HCT116 (cell line): ENCODE data around the gene RAVER1. TPM values are rescaled to one million over a fixed set of nuclear protein-coding genes. Genes with fewer than 3 reads are reported as not detected.

Source experiments
- ATAC-seq: fragments of 200-7000 bp; cut with Tn5 transposase; 2 replicates; pipeline ENCODE4 v1.9.1; 2020; ENCODE audit warnings: mild to moderate bottlenecking, moderate library complexity
- BruUV-seq: library from RNA; stranded (reverse); fragments of 400-500 nt; replicated peaks from 2 replicates; lab custom pipeline; 2021; lab: Mats Ljungman, UMichigan
- CTCF ChIA-PET: fragments of 300-600 bp; sonication (Branson Sonifier 250); formaldehyde crosslinking; loops from one replicate; lab custom pipeline; 2021; ENCODE audit warnings: antibody characterized with exemption; lab: Charles Lee
- POLR2A ChIA-PET: fragments of 300-600, 350-600 bp; sonication (Branson Sonifier 250); formaldehyde crosslinking; loops from one replicate; lab custom pipeline; 2021; ENCODE audit warnings: antibody characterized with exemption; lab: Charles Lee
- RAD21 ChIA-PET, 2 experiments: fragments of 300-600 bp; sonication (Branson Sonifier 250); formaldehyde crosslinking; loops; one replicate each; lab custom pipeline; 2023; ENCODE audit warnings: low total read pairs in 2 of 2; ENCODE audit not compliant: uncharacterized antibody in 2 of 2, unreplicated experiment in 2 of 2, low non-redundant PET in 1 of 2; lab: Charles Lee
- DNase-seq: peaks from one replicate; pipeline ENCODE4 v3.0.0-alpha.2; 2010; ENCODE audit warnings: low read depth, low spot score
- H2AFZ ChIP-seq: fragments of 200-600 bp; shearing (Covaris generic), sonication (generic); 2 replicates; pipeline ENCODE4 v1.6.1; 2017; ENCODE audit warnings: low read depth, mixed run types, mixed read lengths, antibody characterized with exemption, low read length; ENCODE audit not compliant: poor library complexity, severe bottlenecking
- H3K27ac ChIP-seq: 2 replicates; pipeline ENCODE4 v1.5.1; 2012; ENCODE audit warnings: low read depth, low read length
- H3K27me3 ChIP-seq: fragments of 200-600 bp; sonication (generic); 2 replicates; pipeline ENCODE4 v1.6.1; 2016; ENCODE audit warnings: mixed run types, low read length, mixed read lengths; ENCODE audit not compliant: insufficient read depth
- H3K36me3 ChIP-seq, 2 experiments: fragments of 200-500 bp in 1 of 2; fragments of 200-600 bp in 1 of 2; sonication (Bioruptor generic) in 1 of 2; sonication (generic) in 1 of 2; 2 replicates each; pipeline versions ENCODE4 v1.5.1 to v1.6.1; 2014 to 2016; ENCODE audit warnings: low read length in 2 of 2, inconsistent platforms in 1 of 2, mixed read lengths in 1 of 2, mixed run types in 1 of 2; ENCODE audit not compliant: insufficient read depth in 2 of 2, control insufficient read depth in 1 of 2
- H3K4me1 ChIP-seq, 2 experiments: fragments of 200-600 bp in 1 of 2; sonication (generic) in 1 of 2; 2 replicates each; pipeline versions ENCODE4 v1.5.1 to v1.6.1; 2012 to 2017; ENCODE audit warnings: low read length in 2 of 2, inconsistent platforms in 1 of 2, mild to moderate bottlenecking in 1 of 2, mixed read lengths in 1 of 2, mixed run types in 1 of 2, moderate library complexity in 1 of 2; ENCODE audit not compliant: insufficient read depth in 2 of 2, control insufficient read depth in 1 of 2
- H3K4me2 ChIP-seq: fragments of 200-600 bp; sonication (generic); 2 replicates; pipeline ENCODE4 v1.6.1; 2017; ENCODE audit warnings: mixed run types, low read length, mixed read lengths
- H3K4me3 ChIP-seq, 2 experiments: fragments of 200-600 bp in 1 of 2; sonication (generic) in 1 of 2; replicated peaks in 1 of 2; 2 replicates each; pipeline ENCODE4 v1.5.1; 2011 to 2016; ENCODE audit warnings: low read length in 2 of 2, control low read depth in 1 of 2, low read depth in 1 of 2, mild to moderate bottlenecking in 1 of 2, mixed read lengths in 1 of 2, mixed run types in 1 of 2
- H3K79me2 ChIP-seq: fragments of 200-600 bp; sonication (generic); 2 replicates; pipeline ENCODE4 v1.6.1; 2017; ENCODE audit warnings: mild to moderate bottlenecking, mixed run types, low read length, moderate library complexity, mixed read lengths; ENCODE audit not compliant: insufficient read depth
- H3K9ac ChIP-seq: fragments of 200-600 bp; sonication (generic); 2 replicates; pipeline ENCODE4 v1.6.1; 2016; ENCODE audit warnings: low read length, mixed read lengths
- H3K9me2 ChIP-seq: fragments of 200-600 bp; sonication (generic), shearing (Covaris generic); 2 replicates; pipeline ENCODE4 v1.6.1; 2017; ENCODE audit warnings: mixed run types, mild to moderate bottlenecking, moderate library complexity; ENCODE audit not compliant: insufficient read depth
- H3K9me3 ChIP-seq, 2 experiments: fragments of 200-500 bp in 1 of 2; fragments of 200-600 bp in 1 of 2; sonication (Bioruptor generic) in 1 of 2; sonication (generic) in 1 of 2; 2 replicates each; pipeline ENCODE4 v1.6.1; 2014 to 2017; ENCODE audit warnings: low read length in 2 of 2, mixed read lengths in 2 of 2, inconsistent platforms in 1 of 2, low read depth in 1 of 2, mild to moderate bottlenecking in 1 of 2, mixed run types in 1 of 2, moderate library complexity in 1 of 2; ENCODE audit not compliant: control insufficient read depth in 1 of 2, insufficient read depth in 1 of 2
- H4K20me1 ChIP-seq: fragments of 200-600 bp; sonication (generic), shearing (Covaris generic); 2 replicates; pipeline ENCODE4 v1.6.1; 2017; ENCODE audit warnings: mixed run types, mild to moderate bottlenecking, moderate library complexity; ENCODE audit not compliant: insufficient read depth
- FOSL1 ChIP-seq: IDR thresholded peaks from 2 replicates; pipeline ENCODE4 v1.6.1; 2012; ENCODE audit warnings: low read depth
- TCF7L2 ChIP-seq: IDR thresholded peaks from 2 replicates; pipeline ENCODE4 v1.7.0; 2011; ENCODE audit warnings: borderline replicate concordance, inconsistent platforms; ENCODE audit not compliant: insufficient read depth, insufficient read length; ENCODE audit errors: extremely low read depth
- YY1 ChIP-seq: IDR thresholded peaks from 2 replicates; pipeline ENCODE4 v1.6.1; 2011; ENCODE audit warnings: low read length, low read depth, moderate library complexity, mild to moderate bottlenecking; ENCODE audit not compliant: insufficient replicate concordance; ENCODE audit errors: extremely low read depth
- intact Hi-C: fragments of 100-400 bp; cut with micrococcal nuclease; formaldehyde crosslinking; loops from 2 replicates; pipeline ENCODE4 v1.10.0; 2022
- total RNA-seq: library from RNA; stranded (reverse); gene quantifications from one replicate; pipeline ENCODE4 v1.2.1, GENCODE V29; 2021; ENCODE audit not compliant: unreplicated experiment
- TF ChIP-seq, protein P1 (sequence below): IDR thresholded peaks from 2 replicates; pipeline ENCODE4 v1.6.1; 2011; ENCODE audit warnings: mild to moderate bottlenecking, low read length, moderate library complexity; ENCODE audit not compliant: insufficient replicate concordance; ENCODE audit errors: extremely low read depth

Gene RAVER1
- total RNA-seq, 1 experiment from 2014 or later = 71.0 TPM

- no peak for TF ChIP-seq TCF7L2
Observed at GRCh38 chr19:10318807-10319682, 14.3 kb downstream of the RAVER1 start (continued).

DNA sequence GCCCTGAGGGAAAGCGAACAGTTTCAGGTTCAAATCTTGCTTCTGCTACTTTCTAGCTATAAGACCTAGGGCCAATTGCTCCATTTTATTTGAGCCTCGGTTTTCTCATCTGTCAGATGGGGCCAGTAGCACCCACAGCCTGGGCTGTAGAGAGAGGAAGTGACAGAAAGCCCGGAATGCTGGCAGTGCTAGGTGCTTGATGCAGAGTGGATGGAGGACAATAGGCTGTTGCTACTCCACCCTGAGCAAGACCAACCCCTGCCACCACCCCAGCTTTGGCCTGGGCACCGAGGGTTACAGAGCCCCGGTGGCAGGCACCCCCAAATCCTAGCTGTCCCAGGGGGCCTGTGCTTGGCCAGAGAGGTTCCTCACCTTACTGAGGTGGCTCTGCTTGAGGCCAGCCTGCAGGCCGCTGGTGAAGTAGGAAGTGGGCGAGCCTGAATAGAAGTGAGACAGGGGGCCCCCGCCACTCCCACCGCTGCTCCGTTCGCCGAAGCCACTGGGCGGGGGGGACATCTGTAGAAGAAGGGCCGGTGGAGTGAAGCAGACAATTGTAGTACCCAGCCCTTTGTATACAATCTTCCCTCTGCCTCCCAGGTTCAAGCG, 15.4 kb downstream of the RAVER1 start:
- Histone ChIP-seq H3K27me3 (no peaks in the 10 kb centered on the region), H3K4me3 (no peak overlapping the region), H3K4me1 (peaks cover 4 to 21% of the 10 kb centered on the region in 2 experiments; a peak in 3 of 4 replicates), H3K9ac (no peak overlapping the region), H3K9me2 (no peaks in the 10 kb centered on the region), H4K20me1 (no peaks in the 10 kb centered on the region), H3K9me3 (no peaks in the 10 kb centered on the region), H3K36me3 (peaks cover 12 to 24% of the 10 kb centered on the region in 2 experiments; a peak in 3 of 4 replicates), H3K27ac (no peak overlapping the region), H3K79me2 (0 out of 2 replicates have a peak, but pooled peaks cover 4% of the 10 kb centered on the region), H3K4me2 (no peak overlapping the region), H2AFZ (no peak overlapping the region)
- RAD21 ChIA-PET = no interaction called here
- TF ChIP-seq FOSL1 = no peak
- TF ChIP-seq YY1 = no peak
- TF ChIP-seq, protein P1, sequence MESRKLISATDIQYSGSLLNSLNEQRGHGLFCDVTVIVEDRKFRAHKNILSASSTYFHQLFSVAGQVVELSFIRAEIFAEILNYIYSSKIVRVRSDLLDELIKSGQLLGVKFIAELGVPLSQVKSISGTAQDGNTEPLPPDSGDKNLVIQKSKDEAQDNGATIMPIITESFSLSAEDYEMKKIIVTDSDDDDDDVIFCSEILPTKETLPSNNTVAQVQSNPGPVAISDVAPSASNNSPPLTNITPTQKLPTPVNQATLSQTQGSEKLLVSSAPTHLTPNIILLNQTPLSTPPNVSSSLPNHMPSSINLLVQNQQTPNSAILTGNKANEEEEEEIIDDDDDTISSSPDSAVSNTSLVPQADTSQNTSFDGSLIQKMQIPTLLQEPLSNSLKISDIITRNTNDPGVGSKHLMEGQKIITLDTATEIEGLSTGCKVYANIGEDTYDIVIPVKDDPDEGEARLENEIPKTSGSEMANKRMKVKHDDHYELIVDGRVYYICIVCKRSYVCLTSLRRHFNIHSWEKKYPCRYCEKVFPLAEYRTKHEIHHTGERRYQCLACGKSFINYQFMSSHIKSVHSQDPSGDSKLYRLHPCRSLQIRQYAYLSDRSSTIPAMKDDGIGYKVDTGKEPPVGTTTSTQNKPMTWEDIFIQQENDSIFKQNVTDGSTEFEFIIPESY = no peak
- BruUV-seq = no TSS peak
- ATAC-seq (no peak), DNase-seq (no peak)
- intact Hi-C loops = no loop called here
- POLR2A ChIA-PET = interaction anchor here (1.2 kb wide), 1 partner anchor 29 kb away, joined by 3 read pairs; no protein-coding TSS in a partner anchor
- CTCF ChIA-PET = no interaction called here
